Fibroblast of lung (primary cell): ENCODE measurements around the gene PLEKHA1. TPM values are rescaled to one million over a fixed set of nuclear protein-coding genes. Genes with fewer than 3 reads are reported as not detected.

ENCODE experiments used
- DNase-seq, 2 donors: peaks; one replicate each; pipeline versions ENCODE4 v3.0.0 to v3.0.0-alpha.2; 2010; ENCODE audit warnings: low read depth in 2 of 2
- H2AFZ ChIP-seq: 2 replicates; pipeline ENCODE4 v1.5.1; 2012; ENCODE audit warnings: low read length, control low read depth, inconsistent platforms
- H3K27ac ChIP-seq: 2 replicates; pipeline ENCODE4 v1.5.1; 2011; ENCODE audit warnings: low read length, control low read depth; ENCODE audit not compliant: insufficient read depth
- H3K27me3 ChIP-seq: 2 replicates; pipeline ENCODE4 v1.5.1; 2011; ENCODE audit warnings: mild to moderate bottlenecking, low read length; ENCODE audit not compliant: control insufficient read depth, insufficient read depth
- H3K36me3 ChIP-seq: 2 replicates; pipeline ENCODE4 v1.5.1; 2011; ENCODE audit warnings: low read length; ENCODE audit not compliant: control insufficient read depth, insufficient read depth
- H3K4me1 ChIP-seq: 2 replicates; pipeline ENCODE4 v1.5.1; 2011; ENCODE audit warnings: low read length; ENCODE audit not compliant: control insufficient read depth, insufficient read depth; ENCODE audit errors: extremely low read depth
- H3K4me2 ChIP-seq: 2 replicates; pipeline ENCODE4 v1.5.1; 2011; ENCODE audit warnings: low read length, control low read depth; ENCODE audit not compliant: insufficient read depth; ENCODE audit errors: extremely low read depth
- H3K4me3 ChIP-seq, 4 experiments: fragments of 200-600 bp in 1 of 4; sonication (generic) in 1 of 4; replicated peaks in 1 of 4; 2 replicates each; pipeline ENCODE4 v1.5.1; 2011 to 2016; ENCODE audit warnings: low read length in 4 of 4, low read depth in 3 of 4, mild to moderate bottlenecking in 3 of 4, control low read depth in 2 of 4, inconsistent platforms in 1 of 4, mixed read lengths in 1 of 4; ENCODE audit not compliant: insufficient read depth in 1 of 4; ENCODE audit errors: control extremely low read depth in 1 of 4
- H3K79me2 ChIP-seq: 2 replicates; pipeline ENCODE4 v1.5.1; 2012; ENCODE audit warnings: mild to moderate bottlenecking, low read length, inconsistent platforms; ENCODE audit not compliant: control insufficient read depth, insufficient read depth
- H3K9ac ChIP-seq: 2 replicates; pipeline ENCODE4 v1.5.1; 2011; ENCODE audit warnings: mild to moderate bottlenecking, low read length, control low read depth; ENCODE audit not compliant: insufficient read depth
- H3K9me3 ChIP-seq: 2 replicates; pipeline ENCODE4 v1.5.1; 2012; ENCODE audit warnings: low read depth, low read length; ENCODE audit not compliant: control insufficient read depth, insufficient read depth
- H4K20me1 ChIP-seq: 2 replicates; pipeline ENCODE4 v1.5.1; 2011; ENCODE audit warnings: low read length; ENCODE audit not compliant: control insufficient read depth, insufficient read depth; ENCODE audit errors: extremely low read depth
- CTCF ChIP-seq, 2 donors: IDR thresholded peaks in 1 of 2; conservative IDR thresholded peaks in 1 of 2; 1 replicate in 1 of 2; 2 replicates in 1 of 2; pipeline ENCODE4 v1.5.1; 2011 to 2012; ENCODE audit warnings: low read length in 2 of 2, control low read depth in 1 of 2, inconsistent platforms in 1 of 2, low read depth in 1 of 2, mild to moderate bottlenecking in 1 of 2
- EZH2 ChIP-seq: IDR thresholded peaks from 2 replicates; pipeline ENCODE4 v1.5.1; 2012; ENCODE audit warnings: low read length, control low read depth, mild to moderate bottlenecking; ENCODE audit errors: missing control alignments
- polyA plus RNA-seq, 2 donors: library from polyadenylated mRNA; depleted of rRNA in 1 of 2; stranded (reverse) in 1 of 2; unstranded in 1 of 2; fragments of >200 nt; gene quantifications; 2 replicates each; pipeline ENCODE4 v1.2.1, GENCODE V29; 2011 to 2012; ENCODE audit warnings: missing spikeins in 1 of 2
- total RNA-seq: library from RNA; depleted of rRNA; stranded (reverse); fragments of >200 nt; gene quantifications from 2 replicates; pipeline ENCODE4 v1.2.1, GENCODE V29; 2014

The PLEKHA1 gene
- total and polyA plus RNA-seq, 2 donors (not counting 1 experiment from before 2014, with no cell fraction given), result 14.4 to 37.9 TPM

- Histone ChIP-seq H3K4me2 (peak overlapping the region; percentile 85), H3K79me2 (peaks cover under 1% of the 10 kb centered on the region), H3K27ac (no peak overlapping the region)
Measured at GRCh38 chr10:122475100-122475499, 100.6 kb downstream of the PLEKHA1 start.

GRCh38 chr10:122475591-122476332 lies 101.3 kb downstream of the PLEKHA1 start:
- Histone ChIP-seq H3K79me2 (no peaks in the 10 kb centered on the region), H4K20me1 (no peaks in the 10 kb centered on the region), H2AFZ (no peak overlapping the region), H3K9me3 (no peaks in the 10 kb centered on the region), H3K36me3 (no peaks in the 10 kb centered on the region), H3K4me2 (peak overlapping the region; percentile 85), H3K9ac (no peak overlapping the region), H3K27ac (no peak overlapping the region), H3K27me3 (no peaks in the 10 kb centered on the region), H3K4me3 (peak overlapping the region in 1 of 4 experiments; percentile 4), H3K4me1 (peaks cover 17% of the 10 kb centered on the region)
- no peak for TF ChIP-seq EZH2
- no peak for TF ChIP-seq CTCF (conservative IDR thresholded peaks at IDR 0.05 in 1 of 2, IDR thresholded peaks at IDR 0.05 in 1 of 2; ENCODE audit: low read depth in 1 of 2, low read length in 2 of 2)
- peak; percentile 31 to 69 for DNase-seq

More at GRCh38 chr10:122475100-122475499, 100.6 kb downstream of the PLEKHA1 start:
- H3K36me3 ChIP-seq, result no peaks in the 10 kb centered on the region
- no peaks in the 10 kb centered on the region for H3K9me3 ChIP-seq
- peaks cover 17% of the 10 kb centered on the region for H3K4me1 ChIP-seq
- TF ChIP-seq CTCF (conservative IDR thresholded peaks at IDR 0.05 in 1 of 2, IDR thresholded peaks at IDR 0.05 in 1 of 2; ENCODE audit: low read depth in 1 of 2, low read length in 2 of 2), result no peak
- TF ChIP-seq EZH2, result no peak
- H3K9ac ChIP-seq, result no peak overlapping the region
- H4K20me1 ChIP-seq, result no peaks in the 10 kb centered on the region
- DNase-seq, result no peak
- no peak overlapping the region for H2AFZ ChIP-seq
- H3K27me3 ChIP-seq, result no peaks in the 10 kb centered on the region
- H3K4me3 ChIP-seq, result no peak overlapping the region

- Histone ChIP-seq H3K27ac (no peak overlapping the region), H4K20me1 (no peaks in the 10 kb centered on the region), H3K27me3 (no peaks in the 10 kb centered on the region), H3K36me3 (no peaks in the 10 kb centered on the region), H3K4me3 (no peak overlapping the region), H3K9me3 (no peaks in the 10 kb centered on the region), H3K4me1 (peaks cover 14% of the 10 kb centered on the region), H3K4me2 (no peak overlapping the region), H3K9ac (no peak overlapping the region), H2AFZ (no peak overlapping the region), H3K79me2 (no peaks in the 10 kb centered on the region)
- DNase-seq, result no peak
- TF ChIP-seq EZH2 (no peak), CTCF (conservative IDR thresholded peaks at IDR 0.05 in 1 of 2, IDR thresholded peaks at IDR 0.05 in 1 of 2; ENCODE audit: low read depth in 1 of 2, low read length in 2 of 2) (no peak)
Measured at GRCh38 chr10:122476333-122476695, 101.8 kb downstream of the PLEKHA1 start.
